ENCODE results near the gene SOX6. TPM values are rescaled to one million over a fixed set of nuclear protein-coding genes. Genes with fewer than 3 reads are reported as not detected.

The SOX6 gene
- total and polyA plus RNA-seq, 2 experiments from 2014 or later: 0.03 to 0.66 TPM

DNA sequence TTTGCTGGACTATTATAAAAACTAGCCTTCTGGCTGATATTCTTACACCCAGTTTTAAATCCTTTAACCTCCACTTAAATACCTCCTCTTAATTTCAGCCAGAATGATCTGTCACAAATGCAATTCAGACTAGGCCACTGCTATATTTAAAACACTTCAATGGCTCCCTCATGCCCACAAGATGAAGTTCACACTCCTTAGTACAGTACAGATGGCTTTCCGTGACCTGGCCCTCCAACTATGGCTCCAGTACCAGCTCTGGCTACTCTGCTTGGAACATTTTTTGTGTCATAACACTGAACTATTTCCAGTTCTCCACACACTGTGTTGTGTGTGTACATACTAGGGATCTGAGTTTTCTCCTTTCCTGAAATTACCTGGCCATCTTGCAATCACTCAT is 353.4 kb downstream of the SOX6 start (continued):
- TF ChIP-seq, protein P1, sequence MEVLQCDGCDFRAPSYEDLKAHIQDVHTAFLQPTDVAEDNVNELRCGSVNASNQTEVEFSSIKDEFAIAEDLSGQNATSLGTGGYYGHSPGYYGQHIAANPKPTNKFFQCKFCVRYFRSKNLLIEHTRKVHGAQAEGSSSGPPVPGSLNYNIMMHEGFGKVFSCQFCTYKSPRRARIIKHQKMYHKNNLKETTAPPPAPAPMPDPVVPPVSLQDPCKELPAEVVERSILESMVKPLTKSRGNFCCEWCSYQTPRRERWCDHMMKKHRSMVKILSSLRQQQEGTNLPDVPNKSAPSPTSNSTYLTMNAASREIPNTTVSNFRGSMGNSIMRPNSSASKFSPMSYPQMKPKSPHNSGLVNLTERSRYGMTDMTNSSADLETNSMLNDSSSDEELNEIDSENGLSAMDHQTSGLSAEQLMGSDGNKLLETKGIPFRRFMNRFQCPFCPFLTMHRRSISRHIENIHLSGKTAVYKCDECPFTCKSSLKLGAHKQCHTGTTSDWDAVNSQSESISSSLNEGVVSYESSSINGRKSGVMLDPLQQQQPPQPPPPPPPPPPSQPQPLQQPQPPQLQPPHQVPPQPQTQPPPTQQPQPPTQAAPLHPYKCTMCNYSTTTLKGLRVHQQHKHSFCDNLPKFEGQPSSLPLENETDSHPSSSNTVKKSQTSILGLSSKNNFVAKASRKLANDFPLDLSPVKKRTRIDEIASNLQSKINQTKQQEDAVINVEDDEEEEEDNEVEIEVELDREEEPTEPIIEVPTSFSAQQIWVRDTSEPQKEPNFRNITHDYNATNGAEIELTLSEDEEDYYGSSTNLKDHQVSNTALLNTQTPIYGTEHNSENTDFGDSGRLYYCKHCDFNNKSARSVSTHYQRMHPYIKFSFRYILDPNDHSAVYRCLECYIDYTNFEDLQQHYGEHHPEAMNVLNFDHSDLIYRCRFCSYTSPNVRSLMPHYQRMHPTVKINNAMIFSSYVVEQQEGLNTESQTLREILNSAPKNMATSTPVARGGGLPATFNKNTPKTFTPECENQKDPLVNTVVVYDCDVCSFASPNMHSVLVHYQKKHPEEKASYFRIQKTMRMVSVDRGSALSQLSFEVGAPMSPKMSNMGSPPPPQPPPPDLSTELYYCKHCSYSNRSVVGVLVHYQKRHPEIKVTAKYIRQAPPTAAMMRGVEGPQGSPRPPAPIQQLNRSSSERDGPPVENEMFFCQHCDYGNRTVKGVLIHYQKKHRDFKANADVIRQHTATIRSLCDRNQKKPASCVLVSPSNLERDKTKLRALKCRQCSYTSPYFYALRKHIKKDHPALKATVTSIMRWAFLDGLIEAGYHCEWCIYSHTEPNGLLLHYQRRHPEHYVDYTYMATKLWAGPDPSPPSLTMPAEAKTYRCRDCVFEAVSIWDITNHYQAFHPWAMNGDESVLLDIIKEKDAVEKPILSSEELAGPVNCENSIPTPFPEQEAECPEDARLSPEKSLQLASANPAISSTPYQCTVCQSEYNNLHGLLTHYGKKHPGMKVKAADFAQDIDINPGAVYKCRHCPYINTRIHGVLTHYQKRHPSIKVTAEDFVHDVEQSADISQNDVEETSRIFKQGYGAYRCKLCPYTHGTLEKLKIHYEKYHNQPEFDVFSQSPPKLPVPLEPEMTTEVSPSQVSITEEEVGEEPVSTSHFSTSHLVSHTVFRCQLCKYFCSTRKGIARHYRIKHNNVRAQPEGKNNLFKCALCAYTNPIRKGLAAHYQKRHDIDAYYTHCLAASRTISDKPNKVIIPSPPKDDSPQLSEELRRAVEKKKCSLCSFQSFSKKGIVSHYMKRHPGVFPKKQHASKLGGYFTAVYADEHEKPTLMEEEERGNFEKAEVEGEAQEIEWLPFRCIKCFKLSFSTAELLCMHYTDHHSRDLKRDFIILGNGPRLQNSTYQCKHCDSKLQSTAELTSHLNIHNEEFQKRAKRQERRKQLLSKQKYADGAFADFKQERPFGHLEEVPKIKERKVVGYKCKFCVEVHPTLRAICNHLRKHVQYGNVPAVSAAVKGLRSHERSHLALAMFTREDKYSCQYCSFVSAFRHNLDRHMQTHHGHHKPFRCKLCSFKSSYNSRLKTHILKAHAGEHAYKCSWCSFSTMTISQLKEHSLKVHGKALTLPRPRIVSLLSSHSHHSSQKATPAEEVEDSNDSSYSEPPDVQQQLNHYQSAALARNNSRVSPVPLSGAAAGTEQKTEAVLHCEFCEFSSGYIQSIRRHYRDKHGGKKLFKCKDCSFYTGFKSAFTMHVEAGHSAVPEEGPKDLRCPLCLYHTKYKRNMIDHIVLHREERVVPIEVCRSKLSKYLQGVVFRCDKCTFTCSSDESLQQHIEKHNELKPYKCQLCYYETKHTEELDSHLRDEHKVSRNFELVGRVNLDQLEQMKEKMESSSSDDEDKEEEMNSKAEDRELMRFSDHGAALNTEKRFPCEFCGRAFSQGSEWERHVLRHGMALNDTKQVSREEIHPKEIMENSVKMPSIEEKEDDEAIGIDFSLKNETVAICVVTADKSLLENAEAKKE (CRISPR knock-in tag; IDR thresholded peaks at IDR 0.05): no peak
- no peak for TF ChIP-seq STAT1 (IDR thresholded peaks at IDR 0.05; ENCODE audit: unreplicated experiment)

DNA sequence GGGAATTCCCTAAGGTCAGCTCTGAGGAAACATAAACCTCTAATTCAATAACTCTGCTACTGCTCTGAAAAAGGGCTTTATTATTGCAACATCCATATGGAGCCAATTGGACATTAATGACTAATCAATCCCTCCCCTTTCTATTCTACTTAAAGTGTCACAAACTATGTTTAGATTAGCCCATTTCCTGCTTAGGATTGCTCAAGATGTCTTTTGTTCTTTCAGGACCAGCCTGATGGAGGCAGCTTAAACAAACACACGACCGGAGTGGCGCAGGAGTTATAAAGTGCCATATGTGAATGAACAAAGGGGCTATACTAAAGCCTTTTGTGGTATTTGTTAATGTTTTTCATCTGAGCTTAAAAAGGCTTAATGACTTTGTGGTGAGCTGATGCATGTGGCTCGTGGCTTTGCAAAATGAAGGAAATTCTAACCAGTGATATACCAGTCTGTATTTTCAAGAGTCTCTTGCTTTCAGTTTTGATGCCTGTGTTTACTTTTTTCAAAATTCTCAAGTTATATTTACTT is 354.4 kb downstream of the SOX6 start:
- Mint-ChIP-seq H3K27me3 (ENCODE audit: insufficient read depth, low read depth, poor library complexity) (no peaks in the 10 kb centered on the region), H3K27ac (no peak overlapping the region), H3K9me3 (no peaks in the 10 kb centered on the region), H3K4me3 (no peak overlapping the region), H3K36me3 (ENCODE audit: low read depth) (no peaks in the 10 kb centered on the region), H3K4me1 (peaks cover 4% of the 10 kb centered on the region; the same call in 2 of the 3 replicates)
- no peaks in the 10 kb centered on the region for H4K20me1 ChIP-seq (replicated peaks; ENCODE audit: insufficient read depth)
- no peak overlapping the region for H3K4me3 ChIP-seq
- ATAC-seq: no peak
- peaks cover 9% of the 10 kb centered on the region; the same call in 1 of the 2 replicates for H3K4me1 ChIP-seq (ENCODE audit: insufficient read depth)
- H3K36me3 ChIP-seq (ENCODE audit: insufficient read depth): no peaks in the 10 kb centered on the region
- no peaks in the 10 kb centered on the region for H3K9me2 ChIP-seq (ENCODE audit: insufficient read depth)
- no peak overlapping the region for H3K4me2 ChIP-seq
- H3K27me3 ChIP-seq (ENCODE audit: insufficient read depth): peaks cover 24% of the 10 kb centered on the region
- peak; percentile 6 for DNase-seq (ENCODE audit: low spot score)
- no peak overlapping the region for H3K27ac ChIP-seq (ENCODE audit: low read depth)
- no peaks in the 10 kb centered on the region for H3F3A ChIP-seq (replicated peaks; ENCODE audit: low read depth)
- H3K79me2 ChIP-seq (replicated peaks; ENCODE audit: insufficient read depth): no peaks in the 10 kb centered on the region
- no peak overlapping the region for H2AFZ ChIP-seq
- TF ChIP-seq CREB1 (CRISPR knock-in tag; IDR thresholded peaks at IDR 0.05; ENCODE audit: low read depth): no peak
- TF ChIP-seq, protein P2, sequence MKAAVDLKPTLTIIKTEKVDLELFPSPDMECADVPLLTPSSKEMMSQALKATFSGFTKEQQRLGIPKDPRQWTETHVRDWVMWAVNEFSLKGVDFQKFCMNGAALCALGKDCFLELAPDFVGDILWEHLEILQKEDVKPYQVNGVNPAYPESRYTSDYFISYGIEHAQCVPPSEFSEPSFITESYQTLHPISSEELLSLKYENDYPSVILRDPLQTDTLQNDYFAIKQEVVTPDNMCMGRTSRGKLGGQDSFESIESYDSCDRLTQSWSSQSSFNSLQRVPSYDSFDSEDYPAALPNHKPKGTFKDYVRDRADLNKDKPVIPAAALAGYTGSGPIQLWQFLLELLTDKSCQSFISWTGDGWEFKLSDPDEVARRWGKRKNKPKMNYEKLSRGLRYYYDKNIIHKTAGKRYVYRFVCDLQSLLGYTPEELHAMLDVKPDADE (IDR thresholded peaks at IDR 0.05): no peak
- TF ChIP-seq POLR2AphosphoS5 (IDR thresholded peaks at IDR 0.05; ENCODE audit: low read depth): no peak
- TF ChIP-seq, protein P1 (CRISPR knock-in tag; IDR thresholded peaks at IDR 0.05): no peak

Measured in GM23338 (cell line).